IMR-90 (cell line): ENCODE results near the gene ENTPD1.

ENCODE experiments used
- CTCF ChIP-seq: conservative IDR thresholded peaks from 2 replicates; pipeline ENCODE4 v1.5.1; 2012; ENCODE audit warnings: mild to moderate bottlenecking, low read depth, low read length, improper control_type of control experiment
- POLR2A ChIP-seq: IDR thresholded peaks from 2 replicates; pipeline ENCODE4 v1.6.1; 2012; ENCODE audit warnings: mild to moderate bottlenecking, low read depth, low read length
- RAD21 ChIP-seq: IDR thresholded peaks from 2 replicates; pipeline ENCODE4 v1.6.1; 2012; ENCODE audit warnings: low read length, improper control_type of control experiment
- RFX5 ChIP-seq: IDR thresholded peaks from 2 replicates; pipeline ENCODE4 v1.8.0; 2012; ENCODE audit warnings: low read depth, mild to moderate bottlenecking, low read length, moderate library complexity

GRCh38 chr10:95818010-95818409 lies 62.0 kb downstream of the ENTPD1 start:
- TF ChIP-seq CTCF = no peak
- TF ChIP-seq POLR2A = no peak
- no peak for TF ChIP-seq RFX5
- no peak for TF ChIP-seq RAD21
